NCI-H345 treated with DMSO at 0.1 percent for 48 hours (cell line): ENCODE data around the gene TNS3.

Experiments used
- DNase-seq: peaks from one replicate; lab custom pipeline; 2025; ENCODE audit not compliant: unreplicated experiment; lab: John Stamatoyannopoulos, UW

Gene TNS3

GRCh38 chr7:47414342-47415317 is 167.3 kb downstream of the TNS3 start:
- no peak for DNase-seq

- DNase-seq, result no peak
These were observed 168.2 kb downstream of the TNS3 start for GRCh38 chr7:47413526-47414341.

- no peak for DNase-seq
These were observed 170.0 kb downstream of the TNS3 start for GRCh38 chr7:47411901-47412300.

- no peak for DNase-seq
These were observed 170.5 kb downstream of the TNS3 start for GRCh38 chr7:47411281-47411869.

GRCh38 chr7:47408675-47409074 is 173.2 kb downstream of the TNS3 start:
- no peak for DNase-seq

- DNase-seq, result no peak
These were observed 173.9 kb downstream of the TNS3 start for GRCh38 chr7:47407821-47408674.

GRCh38 chr7:47407136-47407535 is 174.8 kb downstream of the TNS3 start:
- DNase-seq, result no peak

- no peak for DNase-seq
These were observed 175.1 kb downstream of the TNS3 start for GRCh38 chr7:47406801-47407129.

- DNase-seq, result no peak
These were observed 175.8 kb downstream of the TNS3 start for GRCh38 chr7:47405921-47406800.

- DNase-seq, result no peak
These were observed 176.5 kb downstream of the TNS3 start for GRCh38 chr7:47405286-47405904.

GRCh38 chr7:47404010-47404409 is 177.9 kb downstream of the TNS3 start:
- no peak for DNase-seq

GRCh38 chr7:47402941-47403866 is 178.7 kb downstream of the TNS3 start:
- no peak for DNase-seq

- DNase-seq, result no peak
These were observed 180.0 kb downstream of the TNS3 start for GRCh38 chr7:47401611-47402570.

- DNase-seq, result no peak
These were observed 181.1 kb downstream of the TNS3 start for GRCh38 chr7:47400741-47401206.

- no peak for DNase-seq
These were observed 181.9 kb downstream of the TNS3 start for GRCh38 chr7:47400001-47400400.

- no peak for DNase-seq
These were observed 187.1 kb downstream of the TNS3 start for GRCh38 chr7:47394751-47395252.

- no peak for DNase-seq
These were observed 187.7 kb downstream of the TNS3 start for GRCh38 chr7:47394216-47394615.
